Measurements from ENCODE around the gene HTT. TPM values are rescaled to one million over a fixed set of nuclear protein-coding genes. Genes with fewer than 3 reads are reported as not detected.

The HTT gene
- total RNA-seq, 1 experiment from 2014 or later = 19.6 TPM

DNA sequence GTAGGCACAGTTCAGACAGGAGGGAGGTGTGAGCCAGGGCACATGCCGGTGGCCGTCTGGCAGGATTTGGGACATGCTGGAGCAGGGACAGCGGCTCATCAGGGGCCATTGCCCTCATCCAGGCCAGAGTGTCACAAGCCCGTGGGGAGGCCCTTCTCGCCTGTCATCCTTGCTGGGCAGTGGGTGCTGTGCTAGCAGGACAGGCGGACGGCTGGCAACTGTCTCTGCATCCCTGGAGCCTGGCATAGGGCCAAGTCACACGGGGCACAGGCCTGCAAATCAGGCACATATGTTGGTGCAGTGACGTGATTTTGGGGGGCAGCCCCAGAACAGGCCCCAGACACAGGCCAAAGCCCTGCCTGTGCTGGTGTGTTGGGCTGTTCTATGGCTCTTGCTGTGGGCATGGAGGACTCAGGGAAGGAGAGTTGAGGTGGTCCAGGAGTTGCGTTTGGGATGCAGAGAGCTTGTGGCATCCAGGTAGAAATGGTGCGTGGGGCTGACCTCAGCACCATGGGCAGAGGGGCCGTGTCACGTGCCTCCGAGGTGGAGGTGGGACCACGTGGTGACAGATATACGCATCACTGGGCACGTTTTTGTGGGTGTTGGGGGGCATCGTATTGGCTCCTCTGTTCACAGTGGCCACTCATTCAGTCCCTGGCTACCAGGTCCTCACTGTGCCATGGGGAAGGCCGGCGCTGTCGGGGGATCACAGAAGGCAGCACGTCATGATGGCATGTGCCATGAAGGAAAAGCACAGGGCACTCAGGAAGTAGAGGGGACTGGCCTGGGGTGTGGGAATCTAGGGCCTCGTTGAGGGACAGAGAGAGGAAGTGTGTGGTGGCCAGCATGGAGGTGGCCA, 159.9 kb downstream of the HTT start:
- DNase-seq (ENCODE audit: low read depth) = no peak

DNA sequence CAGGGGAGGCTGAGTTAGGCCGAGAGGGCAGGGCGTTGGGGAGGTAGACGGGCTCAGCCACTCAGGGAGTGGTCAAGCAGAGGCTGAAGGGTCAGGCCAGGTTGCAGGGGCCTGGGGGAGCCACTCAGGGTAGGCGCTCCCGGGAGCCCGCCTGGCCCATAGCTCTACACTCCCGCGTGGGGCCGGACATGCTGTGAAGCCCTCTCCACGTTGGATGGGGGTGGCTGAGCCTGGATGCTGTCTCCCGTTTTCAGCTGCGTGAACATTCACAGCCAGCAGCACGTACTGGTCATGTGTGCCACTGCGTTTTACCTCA, 160.5 kb downstream of the HTT start:
- no peak for DNase-seq (ENCODE audit: low read depth)

DNA sequence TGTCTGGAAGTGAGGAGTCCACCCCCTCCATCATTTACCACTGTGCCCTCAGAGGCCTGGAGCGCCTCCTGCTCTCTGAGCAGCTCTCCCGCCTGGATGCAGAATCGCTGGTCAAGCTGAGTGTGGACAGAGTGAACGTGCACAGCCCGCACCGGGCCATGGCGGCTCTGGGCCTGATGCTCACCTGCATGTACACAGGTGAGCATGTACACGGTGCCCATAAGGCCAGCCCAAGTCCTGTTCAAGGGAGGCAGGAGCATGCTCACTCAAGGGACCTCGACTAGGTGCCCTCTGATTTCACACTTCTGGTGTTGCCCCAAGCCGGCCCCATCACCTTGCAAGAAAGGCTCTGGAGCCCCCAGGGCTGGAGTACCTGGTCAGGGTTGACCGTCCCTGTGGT, 161.1 kb downstream of the HTT start:
- DNase-seq (ENCODE audit: low read depth) = no peak

DNA sequence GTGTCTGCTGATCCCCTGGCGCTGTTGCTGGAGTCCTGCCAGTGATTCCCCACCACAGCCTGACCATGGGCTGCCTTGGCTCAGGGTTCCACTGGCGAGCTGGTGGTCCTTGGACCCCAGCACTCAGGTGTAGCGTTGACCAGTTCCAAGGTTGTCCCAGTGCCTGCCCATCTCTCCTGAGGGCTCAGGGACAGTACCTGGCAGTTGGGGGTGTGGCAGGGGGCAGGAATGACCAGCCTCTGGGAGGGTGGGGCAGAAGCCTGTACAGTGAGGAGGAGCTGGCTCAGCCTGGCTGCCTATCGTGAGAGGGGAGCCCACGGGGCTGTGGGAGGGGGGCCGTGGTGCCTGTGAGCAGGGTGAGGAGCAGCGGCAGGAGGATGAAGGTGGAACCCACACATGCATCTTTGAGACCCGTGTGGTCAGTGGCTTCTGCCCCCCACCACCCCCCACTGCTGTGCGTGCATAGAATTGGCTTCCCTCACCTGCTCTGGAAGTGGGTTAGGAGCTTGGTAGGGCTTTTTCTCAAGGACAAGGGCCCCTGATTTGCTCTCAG, 161.9 kb downstream of the HTT start:
- no peak for DNase-seq (ENCODE audit: low read depth)

DNA sequence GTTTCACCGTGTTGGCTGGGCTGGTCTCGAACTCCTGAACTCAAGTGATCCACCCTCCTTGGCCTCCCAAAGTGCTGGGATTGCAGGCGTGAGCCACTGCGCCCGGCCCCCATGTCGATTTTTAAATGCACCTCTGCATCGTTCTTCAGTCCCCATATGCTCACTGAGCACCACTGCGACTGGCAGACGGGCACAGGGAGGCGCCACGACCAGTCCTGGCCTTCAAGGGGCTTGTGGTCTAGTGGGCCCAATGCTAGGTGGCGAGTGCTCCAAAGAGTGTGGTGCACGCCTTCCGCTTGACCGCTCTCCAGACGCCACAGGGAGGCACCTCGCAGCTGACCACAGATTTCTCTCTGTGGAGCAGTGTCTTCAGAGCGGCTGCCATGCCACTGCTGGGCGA, 162.8 kb downstream of the HTT start:
- no peak for DNase-seq (ENCODE audit: low read depth)

DNA sequence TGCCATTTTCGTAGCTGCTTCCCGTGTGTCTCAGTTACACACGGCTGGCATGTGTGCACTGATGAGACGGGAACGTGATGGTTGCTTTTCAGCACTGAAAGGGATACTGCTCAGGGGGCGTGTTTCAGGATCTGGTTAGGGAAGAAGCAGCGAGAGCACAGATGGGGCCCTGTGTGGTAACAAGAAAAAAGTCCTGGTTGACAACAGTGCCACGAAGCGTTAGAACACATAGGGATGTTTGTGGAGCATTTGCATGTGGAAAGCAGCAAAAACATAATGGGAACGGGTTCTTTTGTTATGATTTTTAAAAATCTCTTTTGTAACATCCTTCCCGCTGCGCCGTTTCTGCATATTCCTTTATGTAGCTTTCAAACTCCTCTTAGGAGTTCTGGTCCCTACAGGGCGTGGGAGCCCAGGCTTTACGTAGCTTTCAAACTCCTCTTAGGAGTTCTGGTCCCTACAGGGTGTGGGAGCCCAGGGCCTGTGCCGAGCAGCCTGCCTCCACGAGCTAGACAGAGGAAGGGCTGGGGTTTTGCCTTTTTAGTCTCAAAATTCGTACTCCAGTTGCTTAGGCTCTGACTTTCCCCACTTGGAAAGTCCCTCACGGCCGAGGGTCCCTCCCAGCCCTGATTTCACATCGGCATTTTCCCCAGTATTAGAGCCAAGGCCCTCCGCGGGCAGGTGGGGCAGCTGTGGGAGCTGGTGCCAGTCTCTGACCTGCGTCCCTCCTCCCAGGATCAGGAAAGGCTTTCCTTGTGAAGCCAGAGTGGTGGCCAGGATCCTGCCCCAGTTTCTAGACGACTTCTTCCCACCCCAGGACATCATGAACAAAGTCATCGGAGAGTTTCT, 163.5 kb downstream of the HTT start:
- no peak for DNase-seq (ENCODE audit: low read depth)

DNA sequence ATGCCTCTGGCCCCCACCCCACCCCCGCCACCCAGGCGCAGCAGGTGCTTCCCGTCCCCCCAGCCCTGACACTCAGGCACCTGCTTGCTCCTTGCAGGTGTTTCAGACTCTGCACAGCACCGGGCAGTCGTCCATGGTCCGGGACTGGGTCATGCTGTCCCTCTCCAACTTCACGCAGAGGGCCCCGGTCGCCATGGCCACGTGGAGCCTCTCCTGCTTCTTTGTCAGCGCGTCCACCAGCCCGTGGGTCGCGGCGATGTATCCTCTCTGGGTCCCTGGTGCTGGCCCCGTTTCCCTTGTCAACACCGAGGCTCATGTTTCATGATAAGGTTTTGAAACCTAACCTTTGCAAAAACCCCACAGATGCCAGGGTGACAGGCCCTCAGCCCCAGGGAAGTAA, 164.2 kb downstream of the HTT start:
- no peak for DNase-seq (ENCODE audit: low read depth)

DNA sequence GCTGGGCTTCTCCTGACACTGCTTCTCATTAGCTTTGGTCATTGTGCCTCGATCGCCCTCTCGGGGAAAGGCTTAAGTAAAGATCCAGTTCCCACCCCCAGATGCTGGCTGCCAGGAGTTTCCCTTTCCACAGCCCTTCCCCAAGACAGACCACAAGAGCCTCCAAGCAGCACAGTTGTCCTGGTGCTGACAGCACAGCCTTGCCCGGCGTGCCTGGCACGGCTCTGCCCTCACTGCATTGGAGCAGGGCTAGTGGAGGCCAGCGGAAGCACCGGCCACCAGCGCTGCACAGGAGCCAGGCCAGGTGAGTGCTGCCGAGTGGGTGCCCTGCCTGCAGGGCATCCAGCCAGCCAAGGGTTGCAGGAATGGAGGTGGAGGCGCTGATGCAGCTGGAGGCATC, 164.8 kb downstream of the HTT start:
- DNase-seq (ENCODE audit: low read depth) = no peak

DNA sequence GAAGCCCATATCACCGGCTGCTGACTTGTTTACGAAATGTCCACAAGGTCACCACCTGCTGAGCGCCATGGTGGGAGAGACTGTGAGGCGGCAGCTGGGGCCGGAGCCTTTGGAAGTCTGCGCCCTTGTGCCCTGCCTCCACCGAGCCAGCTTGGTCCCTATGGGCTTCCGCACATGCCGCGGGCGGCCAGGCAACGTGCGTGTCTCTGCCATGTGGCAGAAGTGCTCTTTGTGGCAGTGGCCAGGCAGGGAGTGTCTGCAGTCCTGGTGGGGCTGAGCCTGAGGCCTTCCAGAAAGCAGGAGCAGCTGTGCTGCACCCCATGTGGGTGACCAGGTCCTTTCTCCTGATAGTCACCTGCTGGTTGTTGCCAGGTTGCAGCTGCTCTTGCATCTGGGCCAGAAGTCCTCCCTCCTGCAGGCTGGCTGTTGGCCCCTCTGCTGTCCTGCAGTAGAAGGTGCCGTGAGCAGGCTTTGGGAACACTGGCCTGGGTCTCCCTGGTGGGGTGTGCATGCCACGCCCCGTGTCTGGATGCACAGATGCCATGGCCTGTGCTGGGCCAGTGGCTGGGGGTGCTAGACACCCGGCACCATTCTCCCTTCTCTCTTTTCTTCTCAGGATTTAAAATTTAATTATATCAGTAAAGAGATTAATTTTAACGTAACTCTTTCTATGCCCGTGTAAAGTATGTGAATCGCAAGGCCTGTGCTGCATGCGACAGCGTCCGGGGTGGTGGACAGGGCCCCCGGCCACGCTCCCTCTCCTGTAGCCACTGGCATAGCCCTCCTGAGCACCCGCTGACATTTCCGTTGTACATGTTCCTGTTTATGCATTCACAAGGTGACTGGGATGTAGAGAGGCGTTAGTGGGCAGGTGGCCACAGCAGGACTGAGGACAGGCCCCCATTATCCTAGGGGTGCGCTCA, 165.8 kb downstream of the HTT start:
- DNase-seq (ENCODE audit: low read depth) = no peak

DNA sequence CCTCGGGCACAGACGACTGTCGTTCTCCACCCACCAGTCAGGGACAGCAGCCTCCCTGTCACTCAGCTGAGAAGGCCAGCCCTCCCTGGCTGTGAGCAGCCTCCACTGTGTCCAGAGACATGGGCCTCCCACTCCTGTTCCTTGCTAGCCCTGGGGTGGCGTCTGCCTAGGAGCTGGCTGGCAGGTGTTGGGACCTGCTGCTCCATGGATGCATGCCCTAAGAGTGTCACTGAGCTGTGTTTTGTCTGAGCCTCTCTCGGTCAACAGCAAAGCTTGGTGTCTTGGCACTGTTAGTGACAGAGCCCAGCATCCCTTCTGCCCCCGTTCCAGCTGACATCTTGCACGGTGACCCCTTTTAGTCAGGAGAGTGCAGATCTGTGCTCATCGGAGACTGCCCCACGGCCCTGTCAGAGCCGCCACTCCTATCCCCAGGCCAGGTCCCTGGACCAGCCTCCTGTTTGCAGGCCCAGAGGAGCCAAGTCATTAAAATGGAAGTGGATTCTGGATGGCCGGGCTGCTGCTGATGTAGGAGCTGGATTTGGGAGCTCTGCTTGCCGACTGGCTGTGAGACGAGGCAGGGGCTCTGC, 166.5 kb downstream of the HTT start:
- DNase-seq (ENCODE audit: low read depth) = no peak

DNA sequence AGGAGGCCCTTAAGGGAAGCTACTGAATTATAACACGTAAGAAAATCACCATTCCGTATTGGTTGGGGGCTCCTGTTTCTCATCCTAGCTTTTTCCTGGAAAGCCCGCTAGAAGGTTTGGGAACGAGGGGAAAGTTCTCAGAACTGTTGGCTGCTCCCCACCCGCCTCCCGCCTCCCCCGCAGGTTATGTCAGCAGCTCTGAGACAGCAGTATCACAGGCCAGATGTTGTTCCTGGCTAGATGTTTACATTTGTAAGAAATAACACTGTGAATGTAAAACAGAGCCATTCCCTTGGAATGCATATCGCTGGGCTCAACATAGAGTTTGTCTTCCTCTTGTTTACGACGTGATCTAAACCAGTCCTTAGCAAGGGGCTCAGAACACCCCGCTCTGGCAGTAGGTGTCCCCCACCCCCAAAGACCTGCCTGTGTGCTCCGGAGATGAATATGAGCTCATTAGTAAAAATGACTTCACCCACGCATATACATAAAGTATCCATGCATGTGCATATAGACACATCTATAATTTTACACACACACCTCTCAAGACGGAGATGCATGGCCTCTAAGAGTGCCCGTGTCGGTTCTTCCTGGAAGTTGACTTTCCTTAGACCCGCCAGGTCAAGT, 167.5 kb downstream of the HTT start:
- DNase-seq (ENCODE audit: low read depth) = no peak

DNA sequence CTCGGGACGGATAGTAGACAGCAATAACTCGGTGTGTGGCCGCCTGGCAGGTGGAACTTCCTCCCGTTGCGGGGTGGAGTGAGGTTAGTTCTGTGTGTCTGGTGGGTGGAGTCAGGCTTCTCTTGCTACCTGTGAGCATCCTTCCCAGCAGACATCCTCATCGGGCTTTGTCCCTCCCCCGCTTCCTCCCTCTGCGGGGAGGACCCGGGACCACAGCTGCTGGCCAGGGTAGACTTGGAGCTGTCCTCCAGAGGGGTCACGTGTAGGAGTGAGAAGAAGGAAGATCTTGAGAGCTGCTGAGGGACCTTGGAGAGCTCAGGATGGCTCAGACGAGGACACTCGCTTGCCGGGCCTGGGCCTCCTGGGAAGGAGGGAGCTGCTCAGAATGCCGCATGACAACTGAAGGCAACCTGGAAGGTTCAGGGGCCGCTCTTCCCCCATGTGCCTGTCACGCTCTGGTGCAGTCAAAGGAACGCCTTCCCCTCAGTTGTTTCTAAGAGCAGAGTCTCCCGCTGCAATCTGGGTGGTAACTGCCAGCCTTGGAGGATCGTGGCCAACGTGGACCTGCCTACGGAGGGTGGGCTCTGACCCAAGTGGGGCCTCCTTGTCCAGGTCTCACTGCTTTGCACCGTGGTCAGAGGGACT, 168.8 kb downstream of the HTT start:
- DNase-seq (ENCODE audit: low read depth) = no peak

DNA sequence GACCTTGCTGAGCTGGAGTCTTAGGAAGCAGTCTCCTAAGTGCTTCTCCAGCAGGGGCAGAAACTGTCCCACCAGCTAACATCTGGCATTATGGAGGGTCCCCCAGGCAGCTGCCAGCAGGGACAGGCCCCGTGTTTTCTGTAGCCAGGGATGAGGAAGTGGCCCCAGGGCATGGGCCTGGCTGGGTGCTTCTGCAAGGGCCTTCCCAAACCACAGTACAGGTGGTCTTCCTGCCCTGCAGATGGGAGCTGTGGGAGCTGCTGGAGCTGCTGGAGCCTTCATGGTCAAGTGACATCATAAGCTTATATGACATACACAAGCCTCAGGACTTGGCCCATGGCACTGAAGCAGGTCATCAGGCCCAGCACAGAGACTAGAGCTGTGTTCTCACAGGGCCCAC, 169.5 kb downstream of the HTT start:
- DNase-seq (ENCODE audit: low read depth) = no peak

DNA sequence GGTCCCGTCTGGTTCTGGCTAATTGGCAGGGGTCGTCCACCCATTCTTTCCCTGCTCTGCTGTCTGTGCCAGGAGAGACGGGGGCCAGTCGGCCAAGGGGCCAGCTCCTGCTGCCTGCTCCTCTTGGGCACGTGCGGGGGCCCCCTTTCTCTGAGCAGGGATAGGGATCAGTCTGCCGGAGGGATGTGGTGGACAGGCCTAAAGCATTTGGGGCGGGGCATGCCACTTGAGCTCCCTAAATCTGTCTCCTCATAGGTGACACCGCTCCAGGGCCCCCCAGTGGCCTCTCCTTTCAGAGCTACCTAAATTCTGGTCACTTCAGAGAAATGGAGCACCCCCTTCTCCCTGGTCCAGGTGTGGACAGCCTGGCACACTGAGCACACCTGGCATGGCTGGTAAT, 170.3 kb downstream of the HTT start:
- no peak for DNase-seq (ENCODE audit: low read depth)

DNA sequence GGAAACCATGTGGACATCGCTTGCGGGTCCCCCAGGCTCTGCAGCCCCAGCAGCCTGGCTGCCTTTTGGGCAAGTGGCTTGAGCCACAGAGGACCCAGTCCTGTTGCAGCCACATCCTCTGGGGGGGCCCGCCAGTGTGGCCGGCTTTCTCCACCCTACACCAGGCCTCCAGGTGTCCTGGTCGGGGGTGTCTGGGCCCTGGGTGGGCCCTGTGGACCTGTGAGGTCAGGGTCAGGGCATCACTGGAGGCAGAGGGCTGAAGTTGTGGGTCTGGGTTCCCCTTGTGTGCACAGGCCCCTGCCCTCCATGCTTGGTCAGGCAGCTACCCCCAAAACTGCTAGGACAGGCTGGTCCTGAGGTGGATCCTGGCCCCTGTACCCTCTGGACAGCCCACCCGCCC, 171.2 kb downstream of the HTT start:
- no peak for DNase-seq (ENCODE audit: low read depth)

DNA sequence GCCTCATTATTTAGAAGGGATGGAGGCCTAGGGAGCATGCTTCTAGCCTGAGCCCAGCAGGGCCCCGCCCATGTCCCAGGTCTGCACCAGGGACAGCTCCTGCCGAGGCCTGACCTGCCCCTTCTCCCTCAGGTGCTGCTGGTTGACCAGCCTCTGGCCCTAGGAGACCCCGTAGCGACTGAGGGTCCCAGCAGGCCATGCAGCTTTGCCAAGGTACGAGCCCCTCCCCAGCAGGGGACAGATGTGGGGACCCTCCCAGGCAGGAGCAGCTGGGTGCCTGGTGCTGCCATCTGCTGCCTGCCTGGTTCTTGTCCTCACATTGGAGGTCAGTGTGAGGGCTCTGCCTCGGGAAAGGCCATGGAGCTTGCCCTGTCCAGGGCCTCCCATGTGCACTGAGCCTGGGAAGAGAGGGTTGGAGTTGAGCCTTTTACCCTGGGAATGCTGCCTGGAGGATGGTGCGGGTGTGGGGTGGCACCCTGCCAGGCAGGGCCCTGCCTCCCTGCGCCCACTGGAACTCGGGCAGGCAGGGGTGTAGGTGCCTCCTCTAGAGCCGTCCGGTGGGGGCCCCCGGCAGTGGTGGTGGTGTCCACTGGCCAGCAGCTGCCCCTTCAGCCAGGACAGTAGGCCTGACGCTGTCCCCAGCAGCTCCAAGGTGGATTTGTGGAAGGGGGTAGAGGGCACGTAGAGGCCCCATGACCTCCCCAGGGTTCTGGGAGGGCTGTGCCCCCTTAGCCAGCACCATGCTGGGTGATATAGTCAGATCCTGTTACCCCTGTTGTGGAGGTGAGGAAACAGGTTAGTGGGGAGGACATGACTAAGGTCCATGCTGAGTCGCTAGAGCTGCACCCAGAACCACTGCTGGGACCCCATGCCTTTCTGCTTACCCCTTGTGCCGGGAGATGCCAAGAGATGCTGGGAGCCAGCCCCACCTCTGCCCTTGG, 172.2 kb downstream of the HTT start:
- no peak for DNase-seq (ENCODE audit: low read depth)

DNA sequence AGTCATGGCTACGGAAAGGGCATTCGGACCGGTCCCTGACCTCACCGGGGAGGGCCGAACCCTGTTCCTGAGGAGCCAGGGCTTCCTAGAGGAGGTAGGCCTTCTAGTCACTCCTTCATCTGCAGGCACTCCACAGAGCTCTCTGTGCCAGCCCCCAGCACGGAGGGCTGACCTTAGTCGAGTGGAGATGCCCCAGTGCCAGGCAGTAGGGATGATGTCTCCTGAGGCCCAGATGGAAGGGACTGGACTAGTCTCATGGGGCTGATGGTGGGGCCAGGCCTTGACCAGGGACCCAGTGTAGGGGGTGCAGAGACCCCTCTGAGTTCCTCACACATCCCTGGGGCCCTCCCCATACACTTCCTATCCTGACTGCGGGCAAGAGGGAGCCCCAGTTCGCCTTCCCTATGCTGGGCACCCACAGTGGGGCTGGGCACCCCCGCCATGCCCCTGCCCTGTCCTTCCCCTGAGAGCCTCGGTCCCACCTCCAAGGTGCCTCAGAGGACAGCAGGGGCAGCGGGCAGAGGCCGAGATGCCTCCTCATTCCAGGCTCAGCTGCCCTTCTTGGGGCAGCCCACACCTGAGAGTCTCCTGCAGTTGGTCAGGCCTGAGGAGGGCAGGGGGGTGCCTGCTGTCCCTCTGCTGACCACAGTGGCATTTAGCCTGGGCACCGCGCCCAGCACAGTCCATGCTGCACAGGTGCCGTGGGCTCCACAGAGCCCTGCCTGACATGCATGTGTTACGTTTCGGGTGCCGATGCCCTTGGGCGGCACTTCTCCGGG, 173.1 kb downstream of the HTT start:
- DNase-seq (ENCODE audit: low read depth) = no peak

DNA sequence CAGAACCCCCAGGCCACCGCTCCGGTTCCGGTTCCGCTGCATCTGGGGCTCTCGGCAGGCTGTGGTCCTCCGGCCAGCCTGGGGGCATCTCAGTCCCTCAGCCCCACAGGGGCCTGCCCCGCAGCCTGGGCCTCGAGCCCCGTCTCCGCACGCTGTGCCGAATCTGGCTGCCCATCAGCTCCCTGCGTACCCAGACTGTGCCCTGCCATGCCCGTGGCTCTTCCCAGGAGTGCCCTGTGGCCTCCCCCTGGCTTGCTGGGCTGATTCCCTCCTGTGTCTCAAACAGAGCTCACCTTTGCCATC, 173.6 kb downstream of the HTT start:
- no peak for DNase-seq (ENCODE audit: low read depth)
